Stimulated activated CD8-positive, alpha-beta memory T cell treated with anti-CD3 and anti-CD28 coated beads, Interleukin-2, amount 100 ng/mL, for 1 hour (primary cell): ENCODE measurements around the gene THBS3.
"Not testable (repeated sequence)": the region's sequence is repeated elsewhere in the genome, so short reads cannot be mapped to it uniquely, and the experiment has no call there.

Experiments
- DNase-seq, 2 donors: peaks; one replicate each; pipeline ENCODE4 v3.0.0-alpha.2; 2020; ENCODE audit warnings: low read depth in 2 of 2

Gene THBS3

GRCh38 chr1:155189926-155190325 lies 17.8 kb downstream of the THBS3 start:
- DNase-seq, result not testable (repeated sequence)

GRCh38 chr1:155188268-155188667 lies 19.4 kb downstream of the THBS3 start:
- DNase-seq, result no peak

- no peak for DNase-seq
These were observed 20.2 kb downstream of the THBS3 start for GRCh38 chr1:155187456-155187891.

GRCh38 chr1:155186794-155187455 lies 20.8 kb downstream of the THBS3 start:
- no peak for DNase-seq

- DNase-seq, result no peak
These were observed 21.5 kb downstream of the THBS3 start for GRCh38 chr1:155186067-155186793.

GRCh38 chr1:155185783-155186066 lies 22.0 kb downstream of the THBS3 start:
- no peak for DNase-seq

- DNase-seq, result no peak
These were observed 22.6 kb downstream of the THBS3 start for GRCh38 chr1:155184835-155185782.

- DNase-seq, result no peak
These were observed 23.3 kb downstream of the THBS3 start for GRCh38 chr1:155184351-155184811.

GRCh38 chr1:155183775-155184221 lies 23.9 kb downstream of the THBS3 start:
- no peak for DNase-seq

GRCh38 chr1:155182052-155182550 lies 25.6 kb downstream of the THBS3 start:
- DNase-seq, result no peak

GRCh38 chr1:155181371-155182051 lies 26.2 kb downstream of the THBS3 start:
- DNase-seq, result no peak

- no peak for DNase-seq
These were observed 28.3 kb downstream of the THBS3 start for GRCh38 chr1:155179112-155180031.

- DNase-seq, result no peak
These were observed 29.1 kb downstream of the THBS3 start for GRCh38 chr1:155178441-155179111.

- DNase-seq, result no peak
These were observed 29.8 kb downstream of the THBS3 start for GRCh38 chr1:155177918-155178281.

- DNase-seq, result no peak
These were observed 30.3 kb downstream of the THBS3 start for GRCh38 chr1:155177192-155177917.

GRCh38 chr1:155176544-155177071 lies 31.1 kb downstream of the THBS3 start:
- peak; percentile 69 to 73 for DNase-seq

GRCh38 chr1:155175927-155176371 lies 31.7 kb downstream of the THBS3 start:
- no peak for DNase-seq

GRCh38 chr1:155175281-155175926 lies 32.3 kb downstream of the THBS3 start:
- DNase-seq, result no peak
